Peyer's patch (tissue), 4 donors: Measurements from ENCODE around the gene PRKACG. TPM values are rescaled to one million over a fixed set of nuclear protein-coding genes. Genes with fewer than 3 reads are reported as not detected.

Experiments used
- DNase-seq, 3 donors: peaks; one replicate each; pipeline ENCODE4 v3.0.0-alpha.2; 2017 to 2019
- H3K27ac ChIP-seq, 4 donors: fragments of 200-600 bp; sonication (generic); one replicate each; pipeline ENCODE4 v1.5.1; 2016 to 2019
- H3K27me3 ChIP-seq, 2 donors: fragments of 200-600 bp; sonication (generic); one replicate each; pipeline ENCODE4 v1.5.1; 2019
- H3K36me3 ChIP-seq, 3 donors: fragments of 200-600 bp; sonication (generic); one replicate each; pipeline ENCODE4 v1.5.1; 2016 to 2019
- H3K4me1 ChIP-seq, 4 donors: fragments of 200-600 bp; sonication (generic); one replicate each; pipeline ENCODE4 v1.5.1; 2016 to 2019
- H3K4me3 ChIP-seq, 4 donors: fragments of 200-600 bp; sonication (generic); 1 replicate in 3 of 4; 2 replicates in 1 of 4; pipeline ENCODE4 v1.5.1; 2016 to 2019; ENCODE audit warnings: mild to moderate bottlenecking in 1 of 4
- H3K9me3 ChIP-seq, 4 donors: fragments of 200-600 bp; sonication (generic); one replicate each; pipeline ENCODE4 v1.5.1; 2016 to 2019; ENCODE audit warnings: mild to moderate bottlenecking in 1 of 4
- CTCF ChIP-seq, 6 experiments: fragments of 450-650 bp in 4 of 6; fragments of 200-600 bp in 2 of 6; sonication (generic) in 1 of 6; IDR thresholded peaks; one replicate each; pipeline ENCODE4 v1.5.1; 2017 to 2019; ENCODE audit warnings: antibody characterized with exemption in 6 of 6, mild to moderate bottlenecking in 3 of 6, moderate library complexity in 1 of 6
- POLR2A ChIP-seq, 2 donors: fragments of 450-650 bp; IDR thresholded peaks; one replicate each; pipeline ENCODE4 v1.5.1; 2017; ENCODE audit warnings: antibody characterized with exemption in 2 of 2, mild to moderate bottlenecking in 2 of 2, moderate library complexity in 2 of 2
- total RNA-seq, 4 donors: library from RNA; depleted of rRNA; stranded (reverse); fragments of >200 nt; gene quantifications; one replicate each; pipeline ENCODE4 v1.1.0, GENCODE V29; 2016

PRKACG gene
- total RNA-seq, 4 donors from 2014 or later, result not detected

GRCh38 chr9:69030851-69031645 is 17.1 kb upstream of the PRKACG start:
- Histone ChIP-seq H3K9me3 (peaks cover 0 to 8% (median 0%) of the 10 kb centered on the region in 4 donors), H3K36me3 (no peaks in the 10 kb centered on the region), H3K27me3 (no peaks in the 10 kb centered on the region), H3K27ac (no peak overlapping the region), H3K4me1 (peaks cover 0 to 5% (median 2%) of the 10 kb centered on the region in 4 donors), H3K4me3 (no peak overlapping the region)
- no peak for DNase-seq
- TF ChIP-seq POLR2A (IDR thresholded peaks at IDR 0.05), result no peak
- TF ChIP-seq CTCF (IDR thresholded peaks at IDR 0.05), result no peak

- no peaks in the 10 kb centered on the region for H3K27me3 ChIP-seq
- no peaks in the 10 kb centered on the region for H3K4me1 ChIP-seq
- H3K9me3 ChIP-seq, result peaks cover 0 to 8% (median 0%) of the 10 kb centered on the region in 4 donors
- no peaks in the 10 kb centered on the region for H3K36me3 ChIP-seq
- DNase-seq, result no peak
- H3K4me3 ChIP-seq, result no peak overlapping the region
- TF ChIP-seq POLR2A (IDR thresholded peaks at IDR 0.05) (no peak), CTCF (IDR thresholded peaks at IDR 0.05) (no peak)
- no peak overlapping the region for H3K27ac ChIP-seq
Observed at GRCh38 chr9:69029535-69029934, 15.6 kb upstream of the PRKACG start.

GRCh38 chr9:69028754-69029153 is 14.8 kb upstream of the PRKACG start:
- DNase-seq, result no peak
- H3K36me3 ChIP-seq, result no peaks in the 10 kb centered on the region
- no peak overlapping the region for H3K4me3 ChIP-seq
- no peak for TF ChIP-seq CTCF (IDR thresholded peaks at IDR 0.05)
- no peak for TF ChIP-seq POLR2A (IDR thresholded peaks at IDR 0.05)
- H3K27me3 ChIP-seq, result no peaks in the 10 kb centered on the region
- no peak overlapping the region for H3K27ac ChIP-seq
- no peaks in the 10 kb centered on the region for H3K4me1 ChIP-seq
- H3K9me3 ChIP-seq, result peaks cover 0 to 8% (median 0%) of the 10 kb centered on the region in 4 donors

GRCh38 chr9:69027355-69028097 is 13.6 kb upstream of the PRKACG start:
- Histone ChIP-seq H3K4me3 (no peak overlapping the region), H3K4me1 (no peaks in the 10 kb centered on the region), H3K27ac (no peak overlapping the region), H3K9me3 (peaks cover 0 to 8% (median 0%) of the 10 kb centered on the region in 4 donors), H3K36me3 (no peaks in the 10 kb centered on the region), H3K27me3 (no peaks in the 10 kb centered on the region)
- DNase-seq, result peak in 1 of 3 donors; percentile 69
- TF ChIP-seq POLR2A (IDR thresholded peaks at IDR 0.05) (no peak), CTCF (IDR thresholded peaks at IDR 0.05) (peak in 5 of 6 experiments; percentile 45 to 78 (median 75))

GRCh38 chr9:69023650-69024049 is 9.7 kb upstream of the PRKACG start:
- DNase-seq, result no peak
- Histone ChIP-seq H3K9me3 (no peaks in the 10 kb centered on the region), H3K36me3 (no peaks in the 10 kb centered on the region), H3K4me3 (no peak overlapping the region), H3K27ac (no peak overlapping the region), H3K4me1 (no peaks in the 10 kb centered on the region), H3K27me3 (no peaks in the 10 kb centered on the region)
- TF ChIP-seq CTCF (IDR thresholded peaks at IDR 0.05) (no peak), POLR2A (IDR thresholded peaks at IDR 0.05) (no peak)
